GM18526 (cell line): ENCODE results near the gene HOXC10.

Source experiments
- POLR2A ChIP-seq: IDR thresholded peaks from 3 replicates; pipeline ENCODE4 v1.6.1; 2011; ENCODE audit not compliant: insufficient read length; ENCODE audit errors: extremely low read depth

HOXC10 gene

DNA sequence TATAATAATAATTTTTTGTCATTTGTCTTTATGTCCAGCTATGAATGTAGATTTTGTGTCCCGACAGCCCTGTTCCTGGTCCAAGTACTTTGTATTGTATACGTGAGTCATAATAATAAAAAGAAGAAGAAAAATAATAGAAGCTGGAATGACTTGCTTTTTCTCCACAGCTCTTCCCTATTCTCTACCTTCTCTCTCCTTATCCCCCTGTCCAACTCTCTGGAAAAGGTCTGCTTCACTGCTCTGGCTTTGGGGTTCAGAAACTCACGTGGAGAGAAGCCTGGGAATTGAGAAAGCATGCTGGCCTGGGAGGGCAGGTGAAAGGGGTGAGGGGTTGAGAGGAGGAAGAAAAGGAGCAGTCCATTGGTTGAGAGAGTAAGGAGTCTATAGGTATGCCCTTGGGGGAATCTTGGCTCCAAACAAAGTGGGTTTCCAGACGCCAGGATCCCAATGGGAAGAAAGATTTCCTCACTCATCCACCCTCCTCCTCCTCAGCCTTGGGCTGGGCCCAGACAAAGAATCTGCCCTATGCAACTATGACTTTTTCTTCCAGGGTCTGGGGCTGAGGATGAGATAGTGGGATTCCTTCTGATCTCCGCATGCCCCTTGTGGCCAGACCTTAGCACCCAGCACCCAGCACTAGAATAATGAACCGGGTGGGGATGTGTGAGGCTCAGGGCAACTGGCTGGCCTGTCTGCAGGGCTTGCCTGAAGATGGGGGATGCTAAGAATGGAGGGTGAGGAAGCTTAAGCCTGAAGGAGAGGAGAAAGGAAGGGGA is 27.9 kb downstream of the HOXC10 start:
- no peak for TF ChIP-seq POLR2A

DNA sequence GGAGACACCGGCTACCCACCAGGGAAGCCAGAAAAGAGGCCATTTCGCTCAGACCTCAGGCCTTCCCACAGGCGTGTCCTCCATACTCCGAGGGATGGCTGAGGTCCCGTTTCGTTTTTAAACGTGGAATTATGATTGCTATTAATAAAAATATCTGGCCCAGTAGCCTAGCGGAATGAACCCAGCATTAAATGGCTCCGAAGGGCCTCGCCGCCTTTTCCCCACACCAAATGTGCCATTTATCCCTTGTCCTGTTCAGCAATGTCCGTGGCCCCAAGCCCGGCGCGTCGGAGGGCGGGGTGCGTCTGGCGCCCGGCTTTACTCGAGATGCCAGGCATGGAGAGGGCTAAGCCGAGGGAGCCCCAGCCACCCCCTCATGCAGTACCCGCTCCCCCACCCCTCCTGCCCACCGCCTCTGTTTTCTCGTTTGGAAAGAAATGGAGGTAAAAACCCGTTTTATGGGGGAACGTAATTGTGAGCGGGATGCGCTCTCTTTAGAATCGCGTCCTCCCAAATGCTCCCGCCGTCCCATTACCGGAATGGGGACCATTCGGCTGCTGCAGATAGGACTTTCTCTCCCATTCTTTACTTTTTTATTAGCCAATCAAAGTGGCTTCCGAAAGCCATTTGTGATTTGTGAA is 29.6 kb downstream of the HOXC10 start:
- TF ChIP-seq POLR2A: no peak

DNA sequence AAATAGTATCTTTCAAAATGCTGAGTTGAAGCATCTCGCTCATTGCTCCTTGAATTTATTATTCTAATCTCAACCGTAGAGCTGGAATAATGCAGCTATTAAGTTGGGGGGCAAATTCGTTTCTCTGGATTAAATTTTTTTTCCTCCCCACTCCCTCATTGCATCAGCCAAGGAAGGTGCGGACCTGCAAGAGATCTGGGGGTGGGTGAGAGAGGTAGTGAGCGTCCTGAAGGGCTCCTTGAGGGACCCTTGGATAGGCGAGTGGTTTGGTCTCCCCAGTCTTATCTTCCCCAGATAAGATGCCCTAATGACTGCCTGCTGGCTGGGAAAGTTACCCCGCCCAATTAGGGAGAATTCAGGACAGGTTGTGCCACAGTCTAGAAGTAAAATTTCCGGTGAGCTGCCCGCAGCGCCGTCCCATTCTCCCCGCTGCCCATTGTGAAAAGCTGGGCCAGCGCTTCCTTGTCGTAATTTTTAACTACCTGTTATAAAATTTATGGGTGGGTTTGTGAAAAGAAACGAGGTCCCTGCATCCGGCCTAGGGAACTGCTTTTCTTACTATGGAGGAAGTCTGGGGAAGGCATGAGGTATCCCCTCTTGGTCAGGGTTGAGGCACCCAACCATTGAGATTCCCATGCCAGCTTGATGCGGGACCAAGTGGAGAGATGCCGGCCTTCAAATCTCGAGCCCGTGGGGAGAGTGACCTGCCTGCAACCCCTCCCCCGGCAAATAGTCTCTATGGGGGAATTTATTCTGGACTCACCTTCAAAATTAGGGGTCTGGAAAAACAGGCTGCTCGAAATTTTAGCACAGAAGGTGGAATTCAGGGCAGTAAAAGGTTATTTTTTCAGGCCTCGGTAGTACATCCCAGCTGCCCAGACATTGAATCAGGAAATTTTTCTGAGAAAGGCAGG is 30.3 kb downstream of the HOXC10 start:
- TF ChIP-seq POLR2A: no peak

DNA sequence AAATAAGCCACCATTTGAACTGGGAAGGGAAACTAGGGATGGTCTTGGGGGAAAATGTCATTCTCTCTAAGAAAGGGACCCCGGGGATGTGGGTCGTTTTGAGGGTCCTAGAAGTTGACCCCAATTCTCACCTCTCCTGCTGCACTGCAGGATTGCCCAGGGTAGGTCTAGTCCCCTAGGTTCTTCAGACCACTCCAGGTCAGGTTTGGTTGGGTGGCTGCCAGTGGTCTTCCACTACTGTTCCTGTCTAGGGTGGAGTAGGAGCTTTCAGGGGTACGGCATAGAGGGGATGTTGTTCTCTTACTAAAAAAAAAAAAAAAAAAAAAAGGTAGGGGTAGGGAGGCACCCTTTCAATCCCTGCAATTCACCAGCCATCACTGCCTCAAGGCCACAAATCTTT is 31.1 kb downstream of the HOXC10 start:
- no peak for TF ChIP-seq POLR2A

DNA sequence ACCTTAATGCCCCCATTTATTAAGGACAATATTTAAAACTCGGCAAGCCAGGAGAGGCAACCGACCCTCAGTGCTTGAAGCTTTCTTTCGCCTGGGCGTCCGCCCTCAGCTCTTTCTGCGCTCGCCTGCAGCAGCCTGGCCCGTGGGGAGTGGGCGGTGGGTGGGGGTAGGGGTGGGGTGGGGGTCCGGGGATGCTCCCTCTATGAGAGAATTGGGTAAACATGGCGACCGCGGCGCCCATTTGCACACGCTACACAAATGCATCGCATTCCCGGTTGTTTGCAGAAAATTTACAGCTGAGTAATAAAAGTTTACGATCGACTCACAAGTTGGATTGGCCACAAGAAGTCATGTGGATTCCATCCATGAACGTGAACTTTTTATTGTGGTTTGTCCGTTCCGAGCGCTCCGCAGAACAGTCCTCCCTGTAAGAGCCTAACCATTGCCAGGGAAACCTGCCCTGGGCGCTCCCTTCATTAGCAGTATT is 31.6 kb downstream of the HOXC10 start:
- TF ChIP-seq POLR2A: no peak

DNA sequence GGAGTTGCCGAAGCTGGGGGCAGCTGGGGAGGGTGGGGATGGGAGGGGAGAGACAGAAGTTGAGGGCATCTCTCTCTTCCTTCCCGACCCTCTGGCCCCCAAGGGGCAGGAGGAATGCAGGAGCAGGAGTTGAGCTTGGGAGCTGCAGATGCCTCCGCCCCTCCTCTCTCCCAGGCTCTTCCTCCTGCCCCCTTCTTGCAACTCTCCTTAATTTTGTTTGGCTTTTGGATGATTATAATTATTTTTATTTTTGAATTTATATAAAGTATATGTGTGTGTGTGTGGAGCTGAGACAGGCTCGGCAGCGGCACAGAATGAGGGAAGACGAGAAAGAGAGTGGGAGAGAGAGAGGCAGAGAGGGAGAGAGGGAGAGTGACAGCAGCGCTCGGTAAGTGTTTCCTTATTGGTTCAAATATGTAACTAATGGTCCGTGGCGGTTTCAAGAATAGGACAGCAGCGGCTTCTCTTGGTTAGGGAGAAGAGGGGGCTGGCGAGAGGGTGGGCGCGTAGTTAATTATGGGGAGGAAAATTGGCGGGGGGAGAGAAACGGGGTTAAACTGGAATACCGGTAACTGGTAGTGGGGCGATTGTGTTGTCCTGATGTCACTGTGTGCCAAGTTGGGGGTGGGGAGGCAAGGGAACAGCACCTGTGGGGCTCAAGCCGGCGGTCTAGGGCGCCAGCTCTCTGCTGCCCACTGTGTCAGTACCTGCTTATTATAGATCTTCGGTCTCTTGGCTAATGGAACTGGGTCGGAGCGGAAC is 32.3 kb downstream of the HOXC10 start:
- TF ChIP-seq POLR2A: no peak

DNA sequence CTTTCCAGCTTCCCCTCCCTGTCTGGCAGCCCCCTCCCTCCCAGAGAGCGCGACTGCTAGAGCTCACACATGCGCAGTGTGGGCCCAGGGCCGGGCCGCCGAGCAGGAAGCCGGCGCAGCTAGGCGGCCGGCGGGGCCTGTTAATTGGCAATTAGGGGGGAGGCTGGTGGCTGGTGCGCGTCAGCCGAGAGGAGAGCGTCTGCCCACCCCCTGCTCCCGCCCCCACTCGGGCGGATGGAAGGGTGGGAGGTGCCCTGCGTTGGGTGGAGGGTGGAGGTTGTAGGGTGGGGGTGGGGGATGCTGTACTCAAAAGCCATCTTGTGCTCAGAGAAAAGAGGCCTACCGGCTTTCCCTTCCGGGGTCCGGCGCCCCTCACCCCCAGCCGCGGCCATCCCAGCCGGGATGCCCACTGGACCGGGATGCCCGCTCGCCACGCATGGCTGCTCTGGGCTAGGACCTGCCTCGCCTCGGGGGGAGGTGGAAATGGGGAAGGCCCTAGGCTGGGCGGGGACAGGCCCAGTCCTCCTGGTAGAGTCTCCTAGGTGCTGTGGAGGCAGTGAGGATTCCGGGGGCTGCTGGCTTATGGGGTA is 33.0 kb downstream of the HOXC10 start:
- peak; percentile 50 for TF ChIP-seq POLR2A

DNA sequence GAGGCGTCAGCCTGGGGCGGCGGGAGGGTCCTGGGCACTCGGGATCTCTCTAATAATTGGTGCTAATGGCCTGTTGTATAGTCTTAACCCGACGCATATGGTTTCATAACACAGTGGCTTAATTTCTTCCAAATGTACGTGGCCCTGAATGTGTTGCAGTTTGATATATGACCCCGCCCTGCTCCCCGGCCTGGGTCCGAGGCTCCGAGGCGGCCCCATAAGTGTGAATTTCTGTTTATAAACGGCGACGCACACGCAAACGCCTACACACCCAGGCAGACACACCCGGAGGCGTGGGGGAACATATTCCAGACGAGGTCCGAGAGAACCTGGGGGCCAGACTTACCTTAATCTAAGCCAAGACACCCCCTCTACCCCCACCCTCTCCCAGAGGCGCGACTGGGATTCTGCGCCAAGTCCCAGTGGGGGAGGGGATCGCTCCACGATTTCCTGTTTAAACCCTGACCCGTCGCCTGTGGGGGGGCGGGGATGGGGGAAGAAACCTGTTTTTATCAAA is 33.6 kb downstream of the HOXC10 start:
- TF ChIP-seq POLR2A: no peak

DNA sequence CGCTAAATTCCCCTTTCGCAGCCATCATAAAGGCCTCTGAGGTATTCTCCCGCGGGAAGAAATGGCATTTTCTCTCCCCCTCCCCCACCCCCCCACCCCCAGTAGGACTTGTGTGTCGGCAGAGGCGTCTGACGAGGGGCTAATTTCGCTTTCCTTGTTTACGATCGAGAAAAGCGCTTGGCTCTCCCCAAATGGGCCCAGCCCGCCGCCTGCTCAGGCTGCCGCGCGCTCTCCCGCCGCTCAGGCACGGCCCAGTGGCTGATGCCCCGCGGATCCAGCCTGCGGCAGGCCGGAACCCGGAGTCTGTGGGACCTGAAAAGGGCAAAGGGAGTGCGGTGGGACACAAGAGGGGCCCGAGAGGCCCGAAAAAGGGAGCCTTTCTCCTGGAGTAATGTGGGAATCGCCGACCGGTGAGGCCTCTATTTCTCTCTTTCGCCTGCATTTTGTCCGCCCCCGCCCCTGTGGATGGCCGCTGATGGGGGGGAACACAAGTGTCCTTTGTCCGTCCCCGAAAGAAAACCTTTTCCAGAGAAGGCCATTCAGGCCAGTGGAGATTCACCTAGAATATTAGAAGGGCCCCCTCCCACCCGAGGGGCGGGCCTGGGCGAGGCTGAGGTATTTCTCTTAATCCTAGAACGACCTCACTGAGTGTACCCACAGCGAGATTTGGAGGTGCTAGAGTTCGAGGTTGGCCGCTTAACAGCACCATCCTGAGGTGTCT is 34.3 kb downstream of the HOXC10 start:
- TF ChIP-seq POLR2A: no peak

DNA sequence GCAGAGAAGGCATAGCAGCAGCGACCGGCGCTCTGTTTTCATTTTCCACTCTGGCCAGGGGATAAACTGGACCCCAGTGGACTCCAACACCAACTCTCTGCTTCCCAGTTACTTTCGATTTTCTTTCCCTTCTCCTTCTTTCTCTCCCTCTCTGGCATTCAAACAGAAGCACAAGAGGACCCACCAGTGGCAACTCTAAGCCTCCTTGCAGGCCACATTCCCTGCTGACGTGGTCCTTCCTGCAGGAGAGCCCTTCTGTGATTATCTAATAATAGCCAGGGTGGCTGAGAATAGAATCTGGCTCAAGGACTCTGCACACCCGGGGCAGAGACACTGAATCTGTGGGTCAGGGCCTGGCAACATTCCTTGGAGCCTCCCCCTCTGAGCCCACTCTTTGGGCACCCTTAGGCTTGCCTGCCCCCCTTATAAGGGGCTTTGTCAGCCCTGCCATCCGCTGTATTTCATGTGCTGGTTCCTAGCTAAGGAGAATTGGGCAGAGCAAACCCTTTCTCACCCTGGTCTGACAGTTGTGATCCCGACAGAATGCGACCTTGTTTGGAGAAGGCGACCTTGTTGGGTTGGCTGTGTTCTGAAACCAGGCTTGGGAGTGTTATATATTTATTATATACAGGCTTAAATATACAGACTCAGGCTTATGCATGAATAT is 35.1 kb downstream of the HOXC10 start:
- TF ChIP-seq POLR2A: no peak

DNA sequence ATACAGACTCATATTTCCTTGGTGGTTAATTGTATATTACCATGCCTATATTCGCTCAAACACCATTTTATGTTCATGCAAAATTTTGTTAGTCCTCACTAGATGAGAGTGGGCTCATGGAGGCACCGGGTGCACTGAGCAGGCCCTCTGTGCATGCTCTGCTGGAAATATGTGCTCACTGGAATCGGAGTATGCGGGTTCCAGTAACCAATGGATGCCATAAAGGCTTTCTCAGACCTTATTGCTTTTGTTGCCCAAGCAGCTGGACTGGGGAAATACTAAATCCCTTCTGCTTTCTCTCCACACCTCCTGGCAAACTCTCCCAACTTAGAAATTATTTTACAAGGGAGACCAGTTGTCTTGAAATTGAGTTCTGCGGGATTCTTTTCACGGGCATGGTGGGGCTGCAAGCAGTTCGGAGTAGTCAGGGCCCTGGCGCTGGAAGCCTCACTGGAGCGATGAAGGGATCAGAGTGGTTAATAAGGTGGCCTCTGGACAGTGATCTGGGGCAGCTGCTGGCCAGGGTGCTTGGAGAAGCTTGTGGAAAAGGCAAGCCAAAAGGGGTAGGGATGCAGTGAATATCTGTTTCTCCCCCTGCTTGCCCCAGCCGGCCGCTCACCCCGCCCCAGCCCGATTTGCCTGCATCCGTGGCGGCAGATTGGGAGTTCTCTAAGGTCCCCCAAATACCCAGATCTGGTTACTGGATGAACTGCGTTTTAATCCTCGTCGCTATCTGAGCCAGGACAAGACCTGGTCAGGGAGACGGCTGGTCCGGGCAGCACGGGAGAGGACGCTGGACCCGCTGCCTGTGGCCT is 35.9 kb downstream of the HOXC10 start:
- TF ChIP-seq POLR2A: no peak

DNA sequence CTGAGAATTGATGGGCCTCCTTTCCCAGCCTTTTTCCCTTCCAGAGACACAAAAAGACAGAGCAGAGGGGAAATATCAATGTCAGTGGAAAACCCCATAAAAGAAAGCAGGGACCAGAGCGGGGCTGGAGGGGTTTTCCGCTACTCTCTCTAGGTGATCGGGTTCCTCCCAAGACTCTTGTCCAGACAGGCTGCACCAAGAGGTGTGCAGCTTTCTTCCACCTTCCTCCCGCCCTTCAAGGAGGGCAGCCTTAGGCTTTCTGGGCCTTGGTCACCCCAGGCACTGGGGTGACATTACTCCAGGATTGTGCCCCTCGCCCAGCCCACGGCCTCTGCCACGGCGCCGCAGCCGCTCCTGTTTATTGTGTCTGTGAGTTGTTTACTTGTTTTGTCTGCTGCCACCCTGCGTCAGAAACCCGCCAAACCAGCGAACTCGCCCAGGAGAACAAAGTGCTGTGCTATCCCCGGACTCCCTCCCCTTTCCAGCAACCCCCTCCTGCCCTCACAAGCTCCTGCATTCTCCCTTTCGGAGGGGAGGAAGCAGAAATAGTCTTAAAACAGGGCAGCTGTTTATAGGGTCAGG is 36.6 kb downstream of the HOXC10 start:
- no peak for TF ChIP-seq POLR2A
